C4-2B (cell line): ENCODE results near the gene RPS6KA3.

Experiments used
- CTCF ChIP-seq: fragments of 450-650 bp; conservative IDR thresholded peaks from 2 replicates; pipeline ENCODE4 v1.5.1; 2017; ENCODE audit warnings: mild to moderate bottlenecking
- ZFX ChIP-seq: fragments of 450-650 bp; IDR thresholded peaks from 2 replicates; pipeline ENCODE4 v1.6.1; 2017

GRCh38 chrX:20181598-20182329, 84.9 kb downstream of the RPS6KA3 start:
- TF ChIP-seq CTCF, result no peak
- no peak for TF ChIP-seq ZFX
